ENCODE measurements around the gene BNIP2.

DNA sequence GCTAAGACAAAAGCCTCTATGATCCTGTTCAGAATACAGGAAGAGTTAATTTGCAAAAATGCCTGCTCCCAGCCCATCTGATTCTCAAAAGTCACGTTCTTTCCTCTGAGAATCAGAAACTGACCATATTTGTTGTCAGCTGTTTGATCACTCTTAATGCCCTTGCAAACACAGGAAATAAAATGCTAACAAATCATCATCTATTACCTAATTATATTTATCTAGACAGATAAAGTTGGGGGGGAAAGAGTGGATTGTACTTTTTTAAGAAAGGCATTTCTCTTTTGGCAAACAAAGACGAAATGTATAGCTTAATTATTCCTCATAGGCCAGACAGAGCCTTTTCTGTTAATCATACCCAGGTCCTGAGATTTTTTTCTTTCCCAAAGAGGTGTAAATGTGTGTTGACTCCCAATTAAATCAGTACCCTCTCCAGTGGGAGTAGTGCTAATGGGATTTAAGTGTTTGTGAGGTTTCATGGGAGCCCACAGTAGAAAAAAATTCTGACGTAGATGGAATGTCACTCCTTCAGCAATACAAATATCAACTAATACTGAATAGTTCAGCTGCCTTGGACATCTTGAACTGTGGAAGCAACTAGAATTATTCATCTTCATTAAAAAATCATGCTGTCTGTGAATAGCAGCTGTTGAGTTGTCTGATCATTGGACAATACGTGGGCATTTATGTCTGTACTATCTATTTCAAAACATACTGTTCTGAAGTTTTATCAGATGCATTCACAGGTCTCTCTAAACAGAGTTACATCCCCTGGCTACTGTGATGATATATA is 22.5 kb upstream of the BNIP2 start:
- no peak for TF ChIP-seq CREB1 (IDR thresholded peaks at IDR 0.05; ENCODE audit: low read depth)
- no peak for TF ChIP-seq FOXM1 (IDR thresholded peaks at IDR 0.05; ENCODE audit: borderline replicate concordance, low read depth)
- TF ChIP-seq CEBPB (IDR thresholded peaks at IDR 0.05), result no peak

Data from Ishikawa (cell line).